ENCODE data around the gene CTCFL. TPM values are rescaled to one million over a fixed set of nuclear protein-coding genes. Genes with fewer than 3 reads are reported as not detected.

CTCFL gene
- total RNA-seq, 1 donor from 2014 or later = 0.27 TPM

- Mint-ChIP-seq H3K4me1 (peaks cover 28% of the 10 kb centered on the region), H3K27me3 (ENCODE audit: low read depth) (peaks cover 2% of the 10 kb centered on the region), H3K9me3 (no peaks in the 10 kb centered on the region), H3K27ac (no peak overlapping the region), H3K4me3 (no peak overlapping the region), H3K36me3 (no peaks in the 10 kb centered on the region)
- TF ChIP-seq, protein P1, sequence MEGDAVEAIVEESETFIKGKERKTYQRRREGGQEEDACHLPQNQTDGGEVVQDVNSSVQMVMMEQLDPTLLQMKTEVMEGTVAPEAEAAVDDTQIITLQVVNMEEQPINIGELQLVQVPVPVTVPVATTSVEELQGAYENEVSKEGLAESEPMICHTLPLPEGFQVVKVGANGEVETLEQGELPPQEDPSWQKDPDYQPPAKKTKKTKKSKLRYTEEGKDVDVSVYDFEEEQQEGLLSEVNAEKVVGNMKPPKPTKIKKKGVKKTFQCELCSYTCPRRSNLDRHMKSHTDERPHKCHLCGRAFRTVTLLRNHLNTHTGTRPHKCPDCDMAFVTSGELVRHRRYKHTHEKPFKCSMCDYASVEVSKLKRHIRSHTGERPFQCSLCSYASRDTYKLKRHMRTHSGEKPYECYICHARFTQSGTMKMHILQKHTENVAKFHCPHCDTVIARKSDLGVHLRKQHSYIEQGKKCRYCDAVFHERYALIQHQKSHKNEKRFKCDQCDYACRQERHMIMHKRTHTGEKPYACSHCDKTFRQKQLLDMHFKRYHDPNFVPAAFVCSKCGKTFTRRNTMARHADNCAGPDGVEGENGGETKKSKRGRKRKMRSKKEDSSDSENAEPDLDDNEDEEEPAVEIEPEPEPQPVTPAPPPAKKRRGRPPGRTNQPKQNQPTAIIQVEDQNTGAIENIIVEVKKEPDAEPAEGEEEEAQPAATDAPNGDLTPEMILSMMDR (IDR thresholded peaks at IDR 0.05; ENCODE audit: unreplicated experiment) = no peak
- no peak for DNase-seq (ENCODE audit: low spot score in 2 of 2, unreplicated experiment in 2 of 2)
Measured at GRCh38 chr20:57468523-57469417, 56.2 kb downstream of the CTCFL start.

GRCh38 chr20:57467742-57468141, 57.2 kb downstream of the CTCFL start:
- Mint-ChIP-seq H3K4me1 (peaks cover 25% of the 10 kb centered on the region), H3K27me3 (ENCODE audit: low read depth) (peaks cover 2% of the 10 kb centered on the region), H3K4me3 (no peak overlapping the region), H3K27ac (no peak overlapping the region), H3K9me3 (no peaks in the 10 kb centered on the region), H3K36me3 (no peaks in the 10 kb centered on the region)
- DNase-seq (ENCODE audit: low spot score in 2 of 2, unreplicated experiment in 2 of 2) = no peak
- TF ChIP-seq, protein P1 (IDR thresholded peaks at IDR 0.05; ENCODE audit: unreplicated experiment) = no peak

DNA sequence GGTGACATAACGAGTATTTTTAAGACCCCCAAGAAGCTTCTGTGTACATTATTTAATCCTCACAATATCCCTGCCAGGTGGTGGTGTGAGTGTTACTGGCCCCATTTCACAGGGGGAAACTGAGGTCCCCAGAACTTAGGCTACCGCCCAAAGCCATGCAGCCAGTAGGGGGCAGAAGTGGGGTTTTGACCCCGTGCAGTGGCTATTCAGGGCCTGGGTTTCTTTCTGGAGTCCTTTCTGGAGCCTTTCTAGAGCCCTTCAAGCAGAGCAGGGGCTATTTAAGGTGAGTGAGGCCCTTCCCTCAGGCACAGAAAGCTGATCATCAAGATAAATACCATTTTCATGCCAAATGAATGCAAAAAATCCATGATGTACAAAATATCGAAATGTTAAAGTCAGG, 59.0 kb downstream of the CTCFL start:
- Mint-ChIP-seq H3K9me3 (no peaks in the 10 kb centered on the region), H3K27me3 (ENCODE audit: low read depth) (peaks cover 2% of the 10 kb centered on the region), H3K27ac (no peak overlapping the region), H3K36me3 (no peaks in the 10 kb centered on the region), H3K4me1 (peaks cover 21% of the 10 kb centered on the region), H3K4me3 (no peak overlapping the region)
- TF ChIP-seq, protein P1 (IDR thresholded peaks at IDR 0.05; ENCODE audit: unreplicated experiment) = peak; percentile 32
- DNase-seq (ENCODE audit: low spot score in 2 of 2, unreplicated experiment in 2 of 2) = no peak

- H3K27me3 Mint-ChIP-seq (ENCODE audit: low read depth) = peaks cover under 1% of the 10 kb centered on the region
- H3K4me3 Mint-ChIP-seq = no peak overlapping the region
- H3K4me1 Mint-ChIP-seq = peaks cover 16% of the 10 kb centered on the region
- H3K9me3 Mint-ChIP-seq = no peaks in the 10 kb centered on the region
- no peaks in the 10 kb centered on the region for H3K36me3 Mint-ChIP-seq
- no peak for DNase-seq (ENCODE audit: low spot score in 2 of 2, unreplicated experiment in 2 of 2)
- TF ChIP-seq, protein P1 (IDR thresholded peaks at IDR 0.05; ENCODE audit: unreplicated experiment) = no peak
- H3K27ac Mint-ChIP-seq = no peak overlapping the region
Measured at GRCh38 chr20:57465486-57465885, 59.5 kb downstream of the CTCFL start.

DNA sequence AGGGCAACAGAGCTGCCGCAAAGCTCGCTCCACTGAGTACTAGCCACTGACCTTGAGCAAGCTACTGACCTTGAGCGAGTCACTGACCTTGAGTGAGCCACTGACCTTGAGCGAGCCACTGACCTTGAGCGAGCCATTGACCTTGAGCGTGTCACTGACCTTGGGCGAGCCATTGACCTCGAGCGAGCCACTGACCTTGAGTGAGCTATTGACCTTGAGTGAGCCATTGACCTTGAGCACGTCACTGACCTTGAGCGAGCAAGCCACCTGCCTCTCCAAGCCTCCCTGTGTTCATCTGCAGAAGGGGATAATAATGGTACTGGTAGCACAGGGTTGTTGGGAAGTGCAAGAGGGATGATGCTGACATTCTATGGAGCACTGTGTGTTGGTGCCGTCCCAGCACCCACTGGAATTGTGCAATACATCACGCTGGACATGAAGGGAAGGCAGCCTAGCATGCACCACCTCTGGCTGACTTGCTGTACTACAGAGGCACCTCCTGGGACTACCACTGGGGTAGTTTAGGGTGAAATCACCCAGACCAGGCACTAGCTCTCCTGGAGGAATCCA, 60.2 kb downstream of the CTCFL start:
- no peak for DNase-seq (ENCODE audit: low spot score in 2 of 2, unreplicated experiment in 2 of 2)
- H3K9me3 Mint-ChIP-seq = no peaks in the 10 kb centered on the region
- no peak overlapping the region for H3K27ac Mint-ChIP-seq
- TF ChIP-seq, protein P1 (IDR thresholded peaks at IDR 0.05; ENCODE audit: unreplicated experiment) = no peak
- no peaks in the 10 kb centered on the region for H3K36me3 Mint-ChIP-seq
- H3K4me1 Mint-ChIP-seq = peaks cover 9% of the 10 kb centered on the region
- no peak overlapping the region for H3K4me3 Mint-ChIP-seq
- no peaks in the 10 kb centered on the region for H3K27me3 Mint-ChIP-seq (ENCODE audit: low read depth)

All from mesothelial cell of epicardium (in vitro differentiated cells).